ENCODE results near the gene PTPN21. TPM values are rescaled to one million over a fixed set of nuclear protein-coding genes. Genes with fewer than 3 reads are reported as not detected.

PTPN21 gene
- total RNA-seq, 1 donor from 2014 or later: 10.1 TPM

- Mint-ChIP-seq H3K4me1 (peaks cover 6% of the 10 kb centered on the region), H3K27ac (no peak overlapping the region), H3K36me3 (peaks cover 44% of the 10 kb centered on the region), H3K27me3 (ENCODE audit: insufficient read depth, low read depth) (peaks cover 7% of the 10 kb centered on the region), H3K4me3 (no peak overlapping the region), H3K9me3 (peaks cover 2% of the 10 kb centered on the region)
- no peak overlapping the region for H3K9ac ChIP-seq
- no peak overlapping the region for H3K4me3 ChIP-seq
- H2AFZ ChIP-seq (replicated peaks): no peak overlapping the region
- no peaks in the 10 kb centered on the region for H3F3A ChIP-seq (ENCODE audit: low read depth)
- TF ChIP-seq, protein P1, sequence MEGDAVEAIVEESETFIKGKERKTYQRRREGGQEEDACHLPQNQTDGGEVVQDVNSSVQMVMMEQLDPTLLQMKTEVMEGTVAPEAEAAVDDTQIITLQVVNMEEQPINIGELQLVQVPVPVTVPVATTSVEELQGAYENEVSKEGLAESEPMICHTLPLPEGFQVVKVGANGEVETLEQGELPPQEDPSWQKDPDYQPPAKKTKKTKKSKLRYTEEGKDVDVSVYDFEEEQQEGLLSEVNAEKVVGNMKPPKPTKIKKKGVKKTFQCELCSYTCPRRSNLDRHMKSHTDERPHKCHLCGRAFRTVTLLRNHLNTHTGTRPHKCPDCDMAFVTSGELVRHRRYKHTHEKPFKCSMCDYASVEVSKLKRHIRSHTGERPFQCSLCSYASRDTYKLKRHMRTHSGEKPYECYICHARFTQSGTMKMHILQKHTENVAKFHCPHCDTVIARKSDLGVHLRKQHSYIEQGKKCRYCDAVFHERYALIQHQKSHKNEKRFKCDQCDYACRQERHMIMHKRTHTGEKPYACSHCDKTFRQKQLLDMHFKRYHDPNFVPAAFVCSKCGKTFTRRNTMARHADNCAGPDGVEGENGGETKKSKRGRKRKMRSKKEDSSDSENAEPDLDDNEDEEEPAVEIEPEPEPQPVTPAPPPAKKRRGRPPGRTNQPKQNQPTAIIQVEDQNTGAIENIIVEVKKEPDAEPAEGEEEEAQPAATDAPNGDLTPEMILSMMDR (IDR thresholded peaks at IDR 0.05): no peak
- TF ChIP-seq EZH2phosphoT487 (IDR thresholded peaks at IDR 0.05): no peak
- no peak for TF ChIP-seq EZH2 (IDR thresholded peaks at IDR 0.05)
- no peaks in the 10 kb centered on the region for H3K27me3 ChIP-seq
- H3K4me1 ChIP-seq: no peaks in the 10 kb centered on the region
- H3K9me3 ChIP-seq (ENCODE audit: low read depth): no peaks in the 10 kb centered on the region
- H3K79me2 ChIP-seq (ENCODE audit: low read depth): no peaks in the 10 kb centered on the region
- H4K20me1 ChIP-seq (ENCODE audit: low read depth): no peaks in the 10 kb centered on the region
- no peaks in the 10 kb centered on the region for H3K36me3 ChIP-seq
- no peak for DNase-seq (ENCODE audit: low spot score)
- no peak overlapping the region for H3K4me2 ChIP-seq
- no peak overlapping the region for H3K27ac ChIP-seq
These were observed 75.2 kb downstream of the PTPN21 start for GRCh38 chr14:88479574-88479987.

- no peaks in the 10 kb centered on the region for H3K79me2 ChIP-seq (ENCODE audit: low read depth)
- no peak overlapping the region for H3K9ac ChIP-seq
- H3K4me1 Mint-ChIP-seq: peaks cover 6% of the 10 kb centered on the region
- H3K4me1 ChIP-seq: no peaks in the 10 kb centered on the region
- TF ChIP-seq EZH2 (IDR thresholded peaks at IDR 0.05) (no peak), EZH2phosphoT487 (IDR thresholded peaks at IDR 0.05) (no peak)
- TF ChIP-seq, protein P1 (IDR thresholded peaks at IDR 0.05): no peak
- H3K4me3 ChIP-seq: no peak overlapping the region
- H3K36me3 Mint-ChIP-seq: peaks cover 47% of the 10 kb centered on the region
- H4K20me1 ChIP-seq (ENCODE audit: low read depth): no peaks in the 10 kb centered on the region
- peaks cover 7% of the 10 kb centered on the region for H3K27me3 Mint-ChIP-seq (ENCODE audit: insufficient read depth, low read depth)
- H3K36me3 ChIP-seq: no peaks in the 10 kb centered on the region
- H3K27ac Mint-ChIP-seq: no peak overlapping the region
- H3K4me2 ChIP-seq: no peak overlapping the region
- no peak overlapping the region for H3K27ac ChIP-seq
- no peak overlapping the region for H3K4me3 Mint-ChIP-seq
- no peak for DNase-seq (ENCODE audit: low spot score)
- no peak overlapping the region for H2AFZ ChIP-seq (replicated peaks)
- peaks cover 2% of the 10 kb centered on the region for H3K9me3 Mint-ChIP-seq
- H3K9me3 ChIP-seq (ENCODE audit: low read depth): no peaks in the 10 kb centered on the region
- no peaks in the 10 kb centered on the region for H3K27me3 ChIP-seq
- no peaks in the 10 kb centered on the region for H3F3A ChIP-seq (ENCODE audit: low read depth)
These were observed 75.9 kb downstream of the PTPN21 start for GRCh38 chr14:88478931-88479330.

GRCh38 chr14:88477513-88478250, 77.1 kb downstream of the PTPN21 start:
- peaks cover 2% of the 10 kb centered on the region for H3K9me3 Mint-ChIP-seq
- H3K9me3 ChIP-seq (ENCODE audit: low read depth): no peaks in the 10 kb centered on the region
- H3K36me3 Mint-ChIP-seq: peaks cover 44% of the 10 kb centered on the region
- H2AFZ ChIP-seq (replicated peaks): no peak overlapping the region
- H3K36me3 ChIP-seq: no peaks in the 10 kb centered on the region
- no peak for DNase-seq (ENCODE audit: low spot score)
- no peak overlapping the region for H3K27ac ChIP-seq
- H3K4me3 Mint-ChIP-seq: no peak overlapping the region
- H3K27me3 Mint-ChIP-seq (ENCODE audit: insufficient read depth, low read depth): peaks cover 5% of the 10 kb centered on the region
- H3K27ac Mint-ChIP-seq: no peak overlapping the region
- H3F3A ChIP-seq (ENCODE audit: low read depth): no peaks in the 10 kb centered on the region
- no peak overlapping the region for H3K4me2 ChIP-seq
- no peak overlapping the region for H3K4me3 ChIP-seq
- peaks cover 6% of the 10 kb centered on the region for H3K4me1 Mint-ChIP-seq
- H3K4me1 ChIP-seq: no peaks in the 10 kb centered on the region
- no peaks in the 10 kb centered on the region for H3K79me2 ChIP-seq (ENCODE audit: low read depth)
- no peak overlapping the region for H3K9ac ChIP-seq
- TF ChIP-seq, protein P1 (IDR thresholded peaks at IDR 0.05): no peak
- TF ChIP-seq EZH2phosphoT487 (IDR thresholded peaks at IDR 0.05) (no peak), EZH2 (IDR thresholded peaks at IDR 0.05) (no peak)
- no peaks in the 10 kb centered on the region for H3K27me3 ChIP-seq
- H4K20me1 ChIP-seq (ENCODE audit: low read depth): no peaks in the 10 kb centered on the region

All from neural progenitor cell (in vitro differentiated cells).